GM12878 (cell line): ENCODE measurements around the gene FOXB2.

Experiments
- ATF2 ChIP-seq: IDR thresholded peaks from 2 replicates; pipeline ENCODE4 v1.6.1; 2012; ENCODE audit warnings: low read length, inconsistent platforms
- CTCF ChIP-seq, 3 experiments: IDR thresholded peaks in 2 of 3; conservative IDR thresholded peaks in 1 of 3; 2 replicates each; pipeline ENCODE4 v1.5.1; 2011; ENCODE audit warnings: low read depth in 3 of 3, low read length in 3 of 3, mild to moderate bottlenecking in 3 of 3, control low read depth in 2 of 3, moderate library complexity in 2 of 3, inconsistent platforms in 1 of 3, mixed read lengths in 1 of 3; ENCODE audit not compliant: control insufficient read depth in 2 of 3, insufficient read depth in 1 of 3; ENCODE audit errors: extremely low read depth in 1 of 3
- EZH2 ChIP-seq: IDR thresholded peaks from 2 replicates; pipeline ENCODE4 v1.6.1; 2012; ENCODE audit warnings: low read depth, mild to moderate bottlenecking, control low read depth, inconsistent platforms, low read length, borderline replicate concordance; ENCODE audit not compliant: control insufficient read depth
- NFXL1 ChIP-seq: fragments of 450-650 bp; IDR thresholded peaks from 2 replicates; pipeline ENCODE4 v1.6.1; 2017; ENCODE audit warnings: antibody characterized with exemption, mild to moderate bottlenecking, borderline replicate concordance
- POLR2A ChIP-seq: IDR thresholded peaks from 2 replicates; pipeline ENCODE4 v1.6.1; 2011; ENCODE audit warnings: low read depth, mild to moderate bottlenecking, low read length
- POLR2AphosphoS5 ChIP-seq: IDR thresholded peaks from 2 replicates; pipeline ENCODE4 v1.6.1; 2011; ENCODE audit warnings: mild to moderate bottlenecking, low read length, inconsistent platforms
- SPI1 ChIP-seq: IDR thresholded peaks from 2 replicates; pipeline ENCODE4 v1.6.1; 2011; ENCODE audit warnings: low read depth, mild to moderate bottlenecking, low read length, moderate library complexity, borderline replicate concordance; ENCODE audit not compliant: insufficient read depth

GRCh38 chr9:77013206-77013931 is 6.1 kb upstream of the FOXB2 start:
- no peak for TF ChIP-seq POLR2AphosphoS5
- no peak for TF ChIP-seq EZH2
- no peak for TF ChIP-seq SPI1
- no peak for TF ChIP-seq CTCF (IDR thresholded peaks at IDR 0.05 in 2 of 3, conservative IDR thresholded peaks at IDR 0.05 in 1 of 3; ENCODE audit: control insufficient read depth in 2 of 3, extremely low read depth in 1 of 3, insufficient read depth in 1 of 3, low read depth in 3 of 3, low read length in 3 of 3)
- TF ChIP-seq ATF2: no peak
- no peak for TF ChIP-seq NFXL1
- no peak for TF ChIP-seq POLR2A
